Fibroblast of lung (primary cell): ENCODE data around the gene KLRC2.

Source experiments
- EZH2 ChIP-seq: IDR thresholded peaks from 2 replicates; pipeline ENCODE4 v1.5.1; 2012; ENCODE audit warnings: low read length, control low read depth, mild to moderate bottlenecking; ENCODE audit errors: missing control alignments
- TF ChIP-seq, protein P1 (sequence below), 2 donors: IDR thresholded peaks in 1 of 2; conservative IDR thresholded peaks in 1 of 2; 1 replicate in 1 of 2; 2 replicates in 1 of 2; pipeline ENCODE4 v1.5.1; 2011 to 2012; ENCODE audit warnings: low read length in 2 of 2, control low read depth in 1 of 2, inconsistent platforms in 1 of 2, low read depth in 1 of 2, mild to moderate bottlenecking in 1 of 2

DNA sequence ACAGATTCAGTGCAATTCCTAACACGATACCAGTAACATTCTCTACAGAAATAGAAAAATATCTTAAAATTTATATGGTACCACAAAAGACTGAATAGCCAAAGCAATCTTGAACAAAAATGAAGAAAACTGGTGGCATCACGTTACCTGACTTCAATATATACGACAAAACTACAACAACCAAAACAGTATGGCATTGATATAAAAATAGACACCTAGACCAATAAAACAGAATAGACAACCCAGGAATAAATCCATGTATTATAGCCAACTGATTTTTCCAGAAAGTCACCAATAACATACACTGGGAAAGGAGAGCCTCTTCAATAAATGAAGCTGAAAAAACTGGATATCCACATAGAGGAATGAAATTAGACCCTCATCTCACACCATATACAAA is 51.6 kb downstream of the KLRC2 start:
- TF ChIP-seq, protein P1, sequence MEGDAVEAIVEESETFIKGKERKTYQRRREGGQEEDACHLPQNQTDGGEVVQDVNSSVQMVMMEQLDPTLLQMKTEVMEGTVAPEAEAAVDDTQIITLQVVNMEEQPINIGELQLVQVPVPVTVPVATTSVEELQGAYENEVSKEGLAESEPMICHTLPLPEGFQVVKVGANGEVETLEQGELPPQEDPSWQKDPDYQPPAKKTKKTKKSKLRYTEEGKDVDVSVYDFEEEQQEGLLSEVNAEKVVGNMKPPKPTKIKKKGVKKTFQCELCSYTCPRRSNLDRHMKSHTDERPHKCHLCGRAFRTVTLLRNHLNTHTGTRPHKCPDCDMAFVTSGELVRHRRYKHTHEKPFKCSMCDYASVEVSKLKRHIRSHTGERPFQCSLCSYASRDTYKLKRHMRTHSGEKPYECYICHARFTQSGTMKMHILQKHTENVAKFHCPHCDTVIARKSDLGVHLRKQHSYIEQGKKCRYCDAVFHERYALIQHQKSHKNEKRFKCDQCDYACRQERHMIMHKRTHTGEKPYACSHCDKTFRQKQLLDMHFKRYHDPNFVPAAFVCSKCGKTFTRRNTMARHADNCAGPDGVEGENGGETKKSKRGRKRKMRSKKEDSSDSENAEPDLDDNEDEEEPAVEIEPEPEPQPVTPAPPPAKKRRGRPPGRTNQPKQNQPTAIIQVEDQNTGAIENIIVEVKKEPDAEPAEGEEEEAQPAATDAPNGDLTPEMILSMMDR (conservative IDR thresholded peaks at IDR 0.05 in 1 of 2, IDR thresholded peaks at IDR 0.05 in 1 of 2; ENCODE audit: low read depth in 1 of 2, low read length in 2 of 2): no peak
- no peak for TF ChIP-seq EZH2
